ENCODE measurements around the gene ACAD11. TPM values are rescaled to one million over a fixed set of nuclear protein-coding genes. Genes with fewer than 3 reads are reported as not detected.

The ACAD11 gene
- total RNA-seq, 1 donor from 2014 or later, result 19.1 TPM

DNA sequence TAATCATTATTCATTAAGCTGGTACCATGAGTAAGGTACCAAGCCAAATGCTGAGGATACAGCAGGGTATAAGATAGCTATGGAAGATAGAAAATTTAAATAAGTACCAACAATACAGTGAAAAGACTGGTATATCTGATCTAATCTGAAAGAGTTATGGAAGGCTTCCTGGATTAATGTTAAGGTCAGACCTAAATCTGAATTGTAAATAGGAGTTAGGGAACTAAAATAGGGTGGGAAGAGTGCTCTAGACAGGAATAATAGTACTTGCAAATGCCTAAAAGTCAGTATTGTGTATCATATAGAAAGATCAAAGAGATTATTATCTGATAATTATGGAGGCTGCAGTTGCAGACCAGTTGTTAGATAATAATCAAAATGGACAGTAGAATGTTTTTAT is 65.1 kb downstream of the ACAD11 start:
- Histone ChIP-seq H3K4me3 (no peak overlapping the region), H3K9me3 (no peaks in the 10 kb centered on the region), H3K27ac (no peak overlapping the region), H3K36me3 (peaks cover 5% of the 10 kb centered on the region), H3K27me3 (no peaks in the 10 kb centered on the region), H3K4me1 (peaks cover 5% of the 10 kb centered on the region)
- ATAC-seq (no peak), DNase-seq (no peak)
- intact Hi-C loops (cut with DNase I), result no loop called here
- TF ChIP-seq, protein P1, sequence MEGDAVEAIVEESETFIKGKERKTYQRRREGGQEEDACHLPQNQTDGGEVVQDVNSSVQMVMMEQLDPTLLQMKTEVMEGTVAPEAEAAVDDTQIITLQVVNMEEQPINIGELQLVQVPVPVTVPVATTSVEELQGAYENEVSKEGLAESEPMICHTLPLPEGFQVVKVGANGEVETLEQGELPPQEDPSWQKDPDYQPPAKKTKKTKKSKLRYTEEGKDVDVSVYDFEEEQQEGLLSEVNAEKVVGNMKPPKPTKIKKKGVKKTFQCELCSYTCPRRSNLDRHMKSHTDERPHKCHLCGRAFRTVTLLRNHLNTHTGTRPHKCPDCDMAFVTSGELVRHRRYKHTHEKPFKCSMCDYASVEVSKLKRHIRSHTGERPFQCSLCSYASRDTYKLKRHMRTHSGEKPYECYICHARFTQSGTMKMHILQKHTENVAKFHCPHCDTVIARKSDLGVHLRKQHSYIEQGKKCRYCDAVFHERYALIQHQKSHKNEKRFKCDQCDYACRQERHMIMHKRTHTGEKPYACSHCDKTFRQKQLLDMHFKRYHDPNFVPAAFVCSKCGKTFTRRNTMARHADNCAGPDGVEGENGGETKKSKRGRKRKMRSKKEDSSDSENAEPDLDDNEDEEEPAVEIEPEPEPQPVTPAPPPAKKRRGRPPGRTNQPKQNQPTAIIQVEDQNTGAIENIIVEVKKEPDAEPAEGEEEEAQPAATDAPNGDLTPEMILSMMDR (IDR thresholded peaks at IDR 0.05), result no peak

GRCh38 chr3:132593947-132594323 is 65.7 kb downstream of the ACAD11 start:
- Histone ChIP-seq H3K27me3 (no peaks in the 10 kb centered on the region), H3K4me1 (peaks cover 5% of the 10 kb centered on the region), H3K36me3 (peaks cover 1% of the 10 kb centered on the region), H3K4me3 (no peak overlapping the region), H3K9me3 (no peaks in the 10 kb centered on the region), H3K27ac (no peak overlapping the region)
- TF ChIP-seq, protein P1 (IDR thresholded peaks at IDR 0.05), result no peak
- intact Hi-C loops (cut with DNase I), result no loop called here
- DNase-seq, result no peak
- ATAC-seq, result no peak

DNA sequence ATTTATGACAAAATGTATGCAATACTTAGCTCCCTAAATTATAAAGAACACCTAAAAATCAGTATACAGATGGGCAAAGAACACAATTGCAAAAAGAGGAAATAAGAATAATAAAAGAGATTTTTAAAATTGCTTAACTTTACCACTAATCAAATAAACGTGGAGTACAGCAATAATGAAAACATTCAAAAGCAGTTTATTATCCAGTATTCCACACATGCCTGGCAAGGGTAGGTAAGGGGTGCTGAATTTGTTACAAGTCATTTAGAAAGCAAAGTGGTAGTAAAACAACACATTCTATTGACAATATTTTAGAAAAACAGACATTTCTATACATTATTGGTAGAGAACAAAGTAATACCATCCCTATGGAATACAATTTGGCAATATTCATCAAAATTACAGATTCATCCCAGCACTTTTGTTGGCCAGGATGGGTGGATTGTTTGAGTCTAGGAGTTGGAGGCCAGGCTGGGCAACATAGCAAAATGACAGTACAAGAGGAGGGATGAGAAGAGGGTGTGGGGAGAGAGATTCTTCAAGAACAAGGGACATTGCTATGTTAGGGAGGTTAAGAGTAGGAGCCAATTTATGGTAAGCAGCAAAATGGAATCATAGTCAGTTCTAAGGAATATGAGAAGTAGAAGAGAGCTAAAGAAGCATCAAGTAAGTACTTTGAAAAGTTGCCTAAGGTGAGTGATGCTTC is 66.2 kb downstream of the ACAD11 start:
- no peaks in the 10 kb centered on the region for H3K9me3 ChIP-seq
- no peak overlapping the region for H3K27ac ChIP-seq
- no peak for ATAC-seq
- no peaks in the 10 kb centered on the region for H3K36me3 ChIP-seq
- intact Hi-C loops (cut with DNase I), result no loop called here
- TF ChIP-seq, protein P1 (IDR thresholded peaks at IDR 0.05), result no peak
- no peaks in the 10 kb centered on the region for H3K27me3 ChIP-seq
- H3K4me1 ChIP-seq, result peaks cover 5% of the 10 kb centered on the region
- DNase-seq, result no peak
- no peak overlapping the region for H3K4me3 ChIP-seq

- no peak for ATAC-seq
- H3K27ac ChIP-seq, result no peak overlapping the region
These were observed 67.4 kb downstream of the ACAD11 start for GRCh38 chr3:132592216-132592615.

DNA sequence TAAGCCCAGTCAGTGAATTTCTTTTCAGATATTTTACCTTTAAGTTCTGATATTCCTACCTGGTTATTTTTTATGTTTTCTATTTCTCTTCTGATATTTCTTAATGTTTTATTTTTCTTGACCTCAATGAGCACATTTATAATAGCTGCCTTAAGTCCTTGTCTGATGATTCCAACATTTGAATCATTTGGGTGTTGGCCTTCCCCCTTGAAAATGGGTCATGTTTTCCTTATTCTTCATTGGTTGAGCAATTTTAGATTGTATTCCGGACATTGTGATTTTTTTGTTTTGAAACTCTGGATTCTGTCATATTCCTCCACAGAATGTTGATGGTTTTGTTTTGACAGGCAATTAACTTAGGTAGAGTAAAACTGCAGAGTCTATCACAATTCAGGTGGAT is 72.2 kb downstream of the ACAD11 start:
- ATAC-seq (no peak), DNase-seq (no peak)
- Histone ChIP-seq H3K27me3 (no peaks in the 10 kb centered on the region), H3K36me3 (no peaks in the 10 kb centered on the region), H3K4me3 (no peak overlapping the region), H3K9me3 (no peaks in the 10 kb centered on the region), H3K4me1 (no peaks in the 10 kb centered on the region), H3K27ac (no peak overlapping the region)
- TF ChIP-seq, protein P1 (IDR thresholded peaks at IDR 0.05), result no peak
- intact Hi-C loops (cut with DNase I), result no loop called here

More at GRCh38 chr3:132592216-132592615, 67.4 kb downstream of the ACAD11 start:
- no peak for DNase-seq
- H3K4me1 ChIP-seq, result peaks cover 5% of the 10 kb centered on the region
- no peak overlapping the region for H3K4me3 ChIP-seq
- H3K36me3 ChIP-seq, result no peaks in the 10 kb centered on the region
- H3K9me3 ChIP-seq, result no peaks in the 10 kb centered on the region
- TF ChIP-seq, protein P1 (IDR thresholded peaks at IDR 0.05), result no peak
- no peaks in the 10 kb centered on the region for H3K27me3 ChIP-seq
- intact Hi-C loops (cut with DNase I), result no loop called here
